T-helper 9 cell (primary cell): ENCODE measurements around the gene EHD4.

Experiments used
- DNase-seq: peaks from one replicate; pipeline ENCODE4 v3.0.0-alpha.2; 2020

EHD4 gene

GRCh38 chr15:41892621-41893421 lies 79.5 kb downstream of the EHD4 start:
- DNase-seq, result peak; percentile 19

- DNase-seq, result no peak
Measured at GRCh38 chr15:41891946-41892345, 80.4 kb downstream of the EHD4 start.

- DNase-seq, result no peak
Measured at GRCh38 chr15:41891226-41891625, 81.1 kb downstream of the EHD4 start.

GRCh38 chr15:41890050-41890690 lies 82.2 kb downstream of the EHD4 start:
- DNase-seq, result no peak

GRCh38 chr15:41888662-41889253 lies 83.6 kb downstream of the EHD4 start:
- DNase-seq, result no peak

- no peak for DNase-seq
Measured at GRCh38 chr15:41887893-41888292, 84.5 kb downstream of the EHD4 start.

GRCh38 chr15:41887161-41887560 lies 85.2 kb downstream of the EHD4 start:
- no peak for DNase-seq

- no peak for DNase-seq
Measured at GRCh38 chr15:41886741-41887140, 85.6 kb downstream of the EHD4 start.

- DNase-seq, result no peak
Measured at GRCh38 chr15:41885841-41886240, 86.5 kb downstream of the EHD4 start.

- DNase-seq, result no peak
Measured at GRCh38 chr15:41885321-41885720, 87.0 kb downstream of the EHD4 start.

- no peak for DNase-seq
Measured at GRCh38 chr15:41884458-41884857, 87.9 kb downstream of the EHD4 start.

- DNase-seq, result no peak
Measured at GRCh38 chr15:41883484-41883825, 88.9 kb downstream of the EHD4 start.

- no peak for DNase-seq
Measured at GRCh38 chr15:41882689-41883483, 89.5 kb downstream of the EHD4 start.

GRCh38 chr15:41881920-41882688 lies 90.3 kb downstream of the EHD4 start:
- no peak for DNase-seq

GRCh38 chr15:41881550-41881919 lies 90.8 kb downstream of the EHD4 start:
- no peak for DNase-seq

- no peak for DNase-seq
Measured at GRCh38 chr15:41881086-41881485, 91.3 kb downstream of the EHD4 start.

- DNase-seq, result no peak
Measured at GRCh38 chr15:41880156-41880877, 92.0 kb downstream of the EHD4 start.

- DNase-seq, result no peak
Measured at GRCh38 chr15:41879321-41879845, 93.0 kb downstream of the EHD4 start.

GRCh38 chr15:41878355-41878699 lies 94.0 kb downstream of the EHD4 start:
- DNase-seq, result no peak

GRCh38 chr15:41877631-41878354 lies 94.6 kb downstream of the EHD4 start:
- DNase-seq, result no peak

- no peak for DNase-seq
Measured at GRCh38 chr15:41876689-41877088, 95.7 kb downstream of the EHD4 start.
